NK-92 treated with Interleukin-12 subunit alpha and Interleukin-12 subunit beta, amount 100 ng/mL, for 24 hours (cell line): ENCODE data around the gene CTRL.

Source experiments
- DNase-seq: peaks from one replicate; lab custom pipeline; 2025; lab: John Stamatoyannopoulos, UW

The CTRL gene

GRCh38 chr16:67892375-67892774 lies 39.3 kb downstream of the CTRL start:
- no peak for DNase-seq

- no peak for DNase-seq
Observed at GRCh38 chr16:67888331-67888730, 43.3 kb downstream of the CTRL start.

GRCh38 chr16:67886387-67886786 lies 45.3 kb downstream of the CTRL start:
- no peak for DNase-seq

- no peak for DNase-seq
Observed at GRCh38 chr16:67885976-67886375, 45.7 kb downstream of the CTRL start.

- DNase-seq = no peak
Observed at GRCh38 chr16:67885545-67885944, 46.1 kb downstream of the CTRL start.

DNA sequence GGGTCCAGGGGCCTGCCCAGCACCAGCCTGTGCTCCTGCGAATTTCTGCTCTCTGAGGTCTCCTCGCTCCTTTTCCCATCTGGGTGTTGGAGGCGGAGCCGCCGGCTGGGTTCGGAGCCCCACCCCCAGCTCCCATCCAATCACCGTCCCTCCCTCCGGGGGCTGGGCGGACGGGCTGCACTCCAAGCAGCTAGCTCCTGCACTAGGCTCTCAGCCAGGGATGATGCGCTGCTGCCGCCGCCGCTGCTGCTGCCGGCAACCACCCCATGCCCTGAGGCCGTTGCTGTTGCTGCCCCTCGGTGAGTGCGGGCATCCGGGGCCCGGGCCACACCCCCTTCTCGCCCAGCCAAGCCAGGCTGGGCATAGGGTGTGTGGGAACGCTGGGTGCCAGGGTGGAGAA lies 47.0 kb downstream of the CTRL start, which contains the start of gene NRN1L:
Gene NRN1L, plus strand, starts transcription at position 202 of the 400 bp plus-strand sequence. Its CDS starts 19 bp downstream, at position 221.
- no peak for DNase-seq

GRCh38 chr16:67883872-67884261 lies 47.8 kb downstream of the CTRL start:
- DNase-seq = no peak

GRCh38 chr16:67883146-67883871 lies 48.4 kb downstream of the CTRL start:
- DNase-seq = no peak

GRCh38 chr16:67882374-67883145 lies 49.1 kb downstream of the CTRL start:
- no peak for DNase-seq

- DNase-seq = no peak
Observed at GRCh38 chr16:67881621-67882161, 50.0 kb downstream of the CTRL start.

- no peak for DNase-seq
Observed at GRCh38 chr16:67880584-67880983, 51.1 kb downstream of the CTRL start.

DNA sequence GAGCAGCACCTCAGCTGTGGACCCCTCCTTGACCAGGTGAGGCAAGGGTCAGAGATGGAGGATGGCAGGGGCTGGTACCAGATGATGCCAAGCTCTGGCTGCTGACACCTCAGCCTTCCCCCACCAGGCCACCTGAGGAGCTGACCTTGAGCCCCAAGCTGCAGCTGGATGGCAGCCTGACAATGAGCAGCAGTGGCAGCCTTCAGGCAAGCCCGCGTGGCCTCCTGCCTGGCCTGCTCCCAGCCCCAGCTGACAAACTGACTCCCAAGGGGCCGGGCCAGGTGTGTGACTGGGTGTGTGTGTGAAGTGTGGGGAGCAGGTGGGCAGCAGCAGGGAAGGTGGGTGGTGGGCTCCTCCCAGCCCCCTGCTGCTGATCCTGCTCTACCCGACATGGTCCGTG lies 51.7 kb downstream of the CTRL start:
- DNase-seq = no peak
